Suprapubic skin (tissue), 3 donors: ENCODE measurements around the gene CDH4.

ENCODE experiments used
- EP300 ChIP-seq: sonication (generic); formaldehyde crosslinking; IDR thresholded peaks from one replicate; pipeline ENCODE4 v1.6.1; 2017; ENCODE audit warnings: antibody characterized with exemption
- POLR2A ChIP-seq, 2 donors: fragments of 450-650 bp; IDR thresholded peaks; one replicate each; pipeline ENCODE4 v1.6.1; 2017; ENCODE audit warnings: antibody characterized with exemption in 2 of 2, mild to moderate bottlenecking in 2 of 2, moderate library complexity in 2 of 2
- TF ChIP-seq, protein P1 (sequence below), 2 donors: fragments of 200-600 bp in 1 of 2; fragments of 450-650 bp in 1 of 2; sonication (generic) in 1 of 2; IDR thresholded peaks; one replicate each; pipeline ENCODE4 v1.5.1; 2016 to 2019; ENCODE audit warnings: antibody characterized with exemption in 2 of 2, mild to moderate bottlenecking in 1 of 2, moderate library complexity in 1 of 2

DNA sequence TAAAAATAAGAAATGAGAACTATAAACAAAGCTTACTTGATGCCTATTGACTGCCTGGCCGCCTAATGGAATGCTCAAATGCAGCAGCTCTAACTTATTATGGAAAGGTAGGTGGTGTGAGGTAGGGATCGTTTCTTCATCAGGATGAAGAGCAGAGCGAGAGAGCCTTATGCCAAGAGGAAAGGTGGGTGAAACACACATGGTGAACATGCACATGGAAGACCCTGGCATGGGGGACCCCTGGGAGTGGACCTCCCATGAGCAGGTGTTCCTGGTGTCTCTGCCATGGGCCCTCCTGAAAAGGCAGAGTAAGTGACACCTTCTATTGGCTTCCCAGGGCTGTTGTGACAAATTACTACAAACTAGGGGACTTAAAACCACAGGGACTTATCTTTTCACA lies 130.1 kb downstream of the CDH4 start:
- TF ChIP-seq POLR2A (IDR thresholded peaks at IDR 0.05) (no peak), EP300 (no peak)
- TF ChIP-seq, protein P1, sequence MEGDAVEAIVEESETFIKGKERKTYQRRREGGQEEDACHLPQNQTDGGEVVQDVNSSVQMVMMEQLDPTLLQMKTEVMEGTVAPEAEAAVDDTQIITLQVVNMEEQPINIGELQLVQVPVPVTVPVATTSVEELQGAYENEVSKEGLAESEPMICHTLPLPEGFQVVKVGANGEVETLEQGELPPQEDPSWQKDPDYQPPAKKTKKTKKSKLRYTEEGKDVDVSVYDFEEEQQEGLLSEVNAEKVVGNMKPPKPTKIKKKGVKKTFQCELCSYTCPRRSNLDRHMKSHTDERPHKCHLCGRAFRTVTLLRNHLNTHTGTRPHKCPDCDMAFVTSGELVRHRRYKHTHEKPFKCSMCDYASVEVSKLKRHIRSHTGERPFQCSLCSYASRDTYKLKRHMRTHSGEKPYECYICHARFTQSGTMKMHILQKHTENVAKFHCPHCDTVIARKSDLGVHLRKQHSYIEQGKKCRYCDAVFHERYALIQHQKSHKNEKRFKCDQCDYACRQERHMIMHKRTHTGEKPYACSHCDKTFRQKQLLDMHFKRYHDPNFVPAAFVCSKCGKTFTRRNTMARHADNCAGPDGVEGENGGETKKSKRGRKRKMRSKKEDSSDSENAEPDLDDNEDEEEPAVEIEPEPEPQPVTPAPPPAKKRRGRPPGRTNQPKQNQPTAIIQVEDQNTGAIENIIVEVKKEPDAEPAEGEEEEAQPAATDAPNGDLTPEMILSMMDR (IDR thresholded peaks at IDR 0.05): no peak
